Right lobe of liver (tissue), 6 donors: ENCODE measurements around the gene KLHL30. TPM values are rescaled to one million over a fixed set of nuclear protein-coding genes. Genes with fewer than 3 reads are reported as not detected.
A peak's percentile ranks its signal among the peaks of the same experiment; 100 is the strongest.

ENCODE experiments used
- ATAC-seq, 4 donors: fragments of 200-7000 bp; cut with Tn5 transposase; one replicate each; pipeline ENCODE4 v1.9.1; 2020; ENCODE audit warnings: mild to moderate bottlenecking in 4 of 4, moderate library complexity in 4 of 4
- DNase-seq, 3 donors: peaks; one replicate each; pipeline ENCODE4 v3.0.0-alpha.2; 2020
- H3K27ac ChIP-seq, 3 donors: fragments of 200-600 bp; one replicate each; pipeline ENCODE4 v1.8.0; 2022
- H3K27me3 ChIP-seq, 2 donors: fragments of 200-600 bp; one replicate each; pipeline ENCODE4 v1.8.0; 2022
- H3K36me3 ChIP-seq, 4 donors: fragments of 200-600 bp; sonication (generic) in 1 of 4; one replicate each; pipeline versions ENCODE4 v1.5.1 to v1.8.0; 2017 to 2022; ENCODE audit warnings: control low read depth in 1 of 4
- H3K4me1 ChIP-seq, 4 donors: fragments of 200-600 bp; sonication (generic) in 1 of 4; one replicate each; pipeline versions ENCODE4 v1.5.1 to v1.8.0; 2017 to 2022; ENCODE audit warnings: control low read depth in 1 of 4
- H3K4me3 ChIP-seq, 3 donors: fragments of 200-600 bp; one replicate each; pipeline ENCODE4 v1.8.0; 2022
- H3K9me3 ChIP-seq, 4 donors: fragments of 200-600 bp; sonication (generic) in 1 of 4; one replicate each; pipeline versions ENCODE4 v1.5.1 to v1.8.0; 2017 to 2022; ENCODE audit warnings: control low read depth in 1 of 4
- CTCF ChIP-seq, 4 donors: fragments of 200-600 bp in 3 of 4; fragments of 450-650 bp in 1 of 4; IDR thresholded peaks; one replicate each; pipeline versions ENCODE4 v1.5.1 to v1.8.0; 2016 to 2022; ENCODE audit warnings: antibody characterized with exemption in 4 of 4, mild to moderate bottlenecking in 2 of 4
- POLR2A ChIP-seq: fragments of 450-650 bp; IDR thresholded peaks from one replicate; pipeline ENCODE4 v1.6.1; 2017; ENCODE audit warnings: antibody characterized with exemption, mild to moderate bottlenecking
- WGBS: methylation state at CpG from one replicate; pipeline ENCODE4 v1.1.6; 2018; ENCODE audit warnings: low coverage, low lambda C conversion rate; ENCODE audit not compliant: insufficient coverage; ENCODE audit errors: missing lambda C conversion rate; 5-methylcytosine and 5-hydroxymethylcytosine counted together
- intact Hi-C, 2 donors: fragments of 100-400 bp; cut with DNase I; formaldehyde crosslinking; loops; one replicate each; pipeline versions ENCODE4 v1.11.2 to v1.14.1; 2022
- total RNA-seq, 6 experiments: library from RNA; depleted of rRNA in 2 of 6; stranded (reverse); fragments of >200 nt in 2 of 6; fragmentation: NEBNext Ultra II Directional in 3 of 6; extraction: Animal tissue kit (Norgen Biotek cat#: 25700) in 3 of 6; gene quantifications; one replicate each; pipeline versions ENCODE4 v1.1.0 to v1.2.4, GENCODE V29; 2016 to 2023
- donor health status: DM: no; HTN: yes; CAD: no.
- donor health status: DM: no; HTN: no; CAD: no.
- donor health status: DM: no; HTN: no; CAD: no.
- donor health status: DM: no; HTN: yes; CAD: no.
- donor health status: DM: no; HTN: yes; CAD: no.

Gene KLHL30
- total RNA-seq, 6 experiments from 2014 or later: 0.04 to 0.19 (median 0.11) TPM; not detected in 2

GRCh38 chr2:238165288-238165921, 26.9 kb downstream of the KLHL30 start:
- DNase-seq: no peak
- Histone ChIP-seq H3K36me3 (peaks cover 0 to 3% (median 0%) of the 10 kb centered on the region in 4 donors), H3K27me3 (no peaks in the 10 kb centered on the region), H3K27ac (no peak overlapping the region), H3K9me3 (no peaks in the 10 kb centered on the region), H3K4me3 (no peak overlapping the region), H3K4me1 (peaks cover 0 to 15% (median 6%) of the 10 kb centered on the region in 4 donors)
- 70% methylated on average over 2 of the region's 12 CpGs for WGBS
- no peak for TF ChIP-seq POLR2A
- TF ChIP-seq CTCF (IDR thresholded peaks at IDR 0.05): no peak
- ATAC-seq: no peak
- intact Hi-C loops: no loop called here

GRCh38 chr2:238166391-238167343, 28.2 kb downstream of the KLHL30 start:
- H3K27ac ChIP-seq: no peak overlapping the region
- H3K27me3 ChIP-seq: no peaks in the 10 kb centered on the region
- no peaks in the 10 kb centered on the region for H3K9me3 ChIP-seq
- WGBS: 11% methylated on average over 3 of the region's 24 CpGs
- H3K4me1 ChIP-seq: peaks cover 0 to 17% (median 9%) of the 10 kb centered on the region in 4 donors
- TF ChIP-seq POLR2A (no peak), CTCF (IDR thresholded peaks at IDR 0.05) (no peak)
- intact Hi-C loops: no loop called here
- ATAC-seq (peak in 2 of 4 donors; percentile 4 to 41), DNase-seq (no peak)
- H3K4me3 ChIP-seq: no peak overlapping the region
- H3K36me3 ChIP-seq: peaks cover 0 to 6% (median 0%) of the 10 kb centered on the region in 4 donors

- no CpG with 5 or more reads among the region's 7 CpGs for WGBS
- H3K9me3 ChIP-seq: no peaks in the 10 kb centered on the region
- intact Hi-C loops: no loop called here
- ATAC-seq (no peak), DNase-seq (no peak)
- peaks cover 0 to 12% (median 0%) of the 10 kb centered on the region in 4 donors for H3K36me3 ChIP-seq
- no peak for TF ChIP-seq CTCF (IDR thresholded peaks at IDR 0.05)
- TF ChIP-seq POLR2A: no peak
- peaks cover 0 to 17% (median 9%) of the 10 kb centered on the region in 4 donors for H3K4me1 ChIP-seq
- H3K4me3 ChIP-seq: no peak overlapping the region
- no peaks in the 10 kb centered on the region for H3K27me3 ChIP-seq
- no peak overlapping the region for H3K27ac ChIP-seq
Measured at GRCh38 chr2:238167344-238167715, 28.9 kb downstream of the KLHL30 start.

- no peak for ATAC-seq
- Histone ChIP-seq H3K36me3 (peaks cover 0 to 17% (median 0%) of the 10 kb centered on the region in 4 donors), H3K27me3 (no peaks in the 10 kb centered on the region), H3K9me3 (no peaks in the 10 kb centered on the region), H3K4me3 (no peak overlapping the region), H3K4me1 (peaks cover 0 to 17% (median 9%) of the 10 kb centered on the region in 4 donors), H3K27ac (no peak overlapping the region)
- no peak for DNase-seq
- WGBS: 60% methylated on average over 1 of the region's 8 CpGs
- intact Hi-C loops: no loop called here
- TF ChIP-seq POLR2A (no peak), CTCF (IDR thresholded peaks at IDR 0.05) (no peak)
Measured at GRCh38 chr2:238167761-238168160, 29.3 kb downstream of the KLHL30 start.
